Retinal pigment epithelial cell (primary cell): ENCODE data around the gene CCDC183.
"Not testable (repeated sequence)": the region's sequence is repeated elsewhere in the genome, so short reads cannot be mapped to it uniquely, and the experiment has no call there.

ENCODE experiments used
- DNase-seq: peaks from one replicate; pipeline ENCODE4 v3.0.0-alpha.2; 2010; ENCODE audit warnings: low read depth
- H3K4me3 ChIP-seq: 2 replicates; pipeline ENCODE4 v1.5.1; 2011; ENCODE audit warnings: mild to moderate bottlenecking, low read length, control low read depth, moderate library complexity
- CTCF ChIP-seq: conservative IDR thresholded peaks from 2 replicates; pipeline ENCODE4 v1.5.1; 2011; ENCODE audit warnings: low read depth, low read length, control low read depth, inconsistent platforms

The CCDC183 gene

GRCh38 chr9:136760834-136761544 is 35.1 kb upstream of the CCDC183 start:
- TF ChIP-seq CTCF, result peak; percentile 81
- DNase-seq, H3K4me3 ChIP-seq: not testable (repeated sequence)

GRCh38 chr9:136761545-136761981 is 34.6 kb upstream of the CCDC183 start:
- TF ChIP-seq CTCF, result no peak
- no peak overlapping the region for H3K4me3 ChIP-seq

GRCh38 chr9:136762221-136762691 is 33.9 kb upstream of the CCDC183 start:
- no peak for TF ChIP-seq CTCF
- H3K4me3 ChIP-seq, result no peak overlapping the region
- DNase-seq, result no peak

More at GRCh38 chr9:136761545-136761981, 34.6 kb upstream of the CCDC183 start:
- no peak for DNase-seq

- no peak for DNase-seq
- TF ChIP-seq CTCF, result no peak
- no peak overlapping the region for H3K4me3 ChIP-seq
Measured at GRCh38 chr9:136762915-136763648, 33.1 kb upstream of the CCDC183 start.

GRCh38 chr9:136763649-136764035 is 32.5 kb upstream of the CCDC183 start:
- no peak for DNase-seq
- H3K4me3 ChIP-seq, result no peak overlapping the region
- TF ChIP-seq CTCF, result no peak

GRCh38 chr9:136764301-136764891 is 31.7 kb upstream of the CCDC183 start, which contains the start of gene LCN15:
LCN15 (minus strand) TSS chr9:136764518; CDS start chr9:136764488, 30 bp downstream.
- DNase-seq, result no peak
- no peak within 1 kb of the TSS for H3K4me3 ChIP-seq
- TF ChIP-seq CTCF, result no peak
